Mucosa of rectum (tissue), 2 donors: Measurements from ENCODE around the gene GIMAP4.
"Not testable (repeated sequence)": the region's sequence is repeated elsewhere in the genome, so short reads cannot be mapped to it uniquely, and the experiment has no call there.

Experiments
- H3K27ac ChIP-seq, 2 donors: one replicate each; pipeline ENCODE4 v1.7.0; 2013; ENCODE audit warnings: inconsistent platforms in 2 of 2, low read depth in 2 of 2, low read length in 2 of 2
- H3K27me3 ChIP-seq, 2 donors: one replicate each; pipeline ENCODE4 v1.7.0; 2013; ENCODE audit warnings: low read length in 2 of 2; ENCODE audit not compliant: control insufficient read depth in 2 of 2, insufficient read depth in 2 of 2
- H3K36me3 ChIP-seq, 2 donors: one replicate each; pipeline ENCODE4 v1.7.0; 2013; ENCODE audit warnings: low read length in 2 of 2; ENCODE audit not compliant: control insufficient read depth in 2 of 2, insufficient read depth in 2 of 2
- H3K4me1 ChIP-seq, 2 donors: one replicate each; pipeline ENCODE4 v1.7.0; 2013; ENCODE audit warnings: low read length in 2 of 2, mild to moderate bottlenecking in 1 of 2; ENCODE audit not compliant: control insufficient read depth in 2 of 2, insufficient read depth in 2 of 2
- H3K4me3 ChIP-seq, 2 donors: one replicate each; pipeline ENCODE4 v1.7.0; 2013; ENCODE audit warnings: low read length in 2 of 2
- H3K9ac ChIP-seq, 2 donors: one replicate each; pipeline ENCODE4 v1.7.0; 2013; ENCODE audit warnings: low read length in 2 of 2, low read depth in 1 of 2, mild to moderate bottlenecking in 1 of 2
- H3K9me3 ChIP-seq, 2 donors: one replicate each; pipeline ENCODE4 v1.7.0; 2013; ENCODE audit warnings: low read length in 2 of 2; ENCODE audit not compliant: control insufficient read depth in 2 of 2
- donor health status: healthy.
- donor health status: Normal muscosa, but diverticular disease.

Gene GIMAP4

GRCh38 chr7:150567169-150567568, at the start of gene GIMAP4:
TSS of gene GIMAP4 (plus strand) at chr7:150567390. CDS start at chr7:150569902, 2,512 bp downstream.
- Histone ChIP-seq H3K9ac (peak within 1 kb of the TSS; percentile 54 to 56), H3K36me3 (peaks cover 0 to 1% of the 10 kb centered on the region in 2 donors), H3K27me3 (no peaks in the 10 kb centered on the region), H3K4me3 (peak within 1 kb of the TSS; percentile 36 to 71), H3K27ac (peak within 1 kb of the TSS; percentile 53 to 72), H3K4me1 (no peaks in the 10 kb centered on the region), H3K9me3 (no peaks in the 10 kb centered on the region)

- H3K27me3 ChIP-seq = no peaks in the 10 kb centered on the region
- H3K9me3 ChIP-seq = no peaks in the 10 kb centered on the region
- peaks cover 6% of the 10 kb centered on the region in 2 donors for H3K36me3 ChIP-seq
- peak overlapping the region; percentile 5 to 64 for H3K4me3 ChIP-seq
- H3K4me1 ChIP-seq = peaks cover 0 to 4% of the 10 kb centered on the region in 2 donors
- no peak overlapping the region for H3K27ac ChIP-seq
- H3K9ac ChIP-seq = no peak overlapping the region
These were observed 47.9 kb upstream of the GIMAP4 start for GRCh38 chr7:150519310-150519709.

GRCh38 chr7:150520145-150520544, 47.0 kb upstream of the GIMAP4 start:
- no peaks in the 10 kb centered on the region for H3K9me3 ChIP-seq
- H3K27me3 ChIP-seq = no peaks in the 10 kb centered on the region
- H3K4me1 ChIP-seq = peaks cover 0 to 1% of the 10 kb centered on the region in 2 donors
- H3K9ac ChIP-seq = peak overlapping the region in 1 of 2 donors; percentile 0
- H3K36me3 ChIP-seq = peaks cover 6% of the 10 kb centered on the region in 2 donors
- H3K27ac ChIP-seq = peak overlapping the region in 1 of 2 donors; percentile 48
- peak overlapping the region; percentile 5 to 64 for H3K4me3 ChIP-seq

- not testable (repeated sequence) for H3K27me3 ChIP-seq, H3K9ac ChIP-seq, H3K9me3 ChIP-seq, H3K27ac ChIP-seq, H3K4me1 ChIP-seq, H3K4me3 ChIP-seq, H3K36me3 ChIP-seq
These were observed 44.3 kb upstream of the GIMAP4 start for GRCh38 chr7:150522931-150523330.

GRCh38 chr7:150524018-150524417, 43.2 kb upstream of the GIMAP4 start:
- H3K9ac ChIP-seq = no peak overlapping the region
- H3K9me3 ChIP-seq = no peaks in the 10 kb centered on the region
- no peak overlapping the region for H3K27ac ChIP-seq
- no peaks in the 10 kb centered on the region for H3K4me1 ChIP-seq
- no peaks in the 10 kb centered on the region for H3K27me3 ChIP-seq
- H3K36me3 ChIP-seq = peaks cover 6% of the 10 kb centered on the region in 2 donors
- H3K4me3 ChIP-seq = no peak overlapping the region

GRCh38 chr7:150531704-150532103, 35.5 kb upstream of the GIMAP4 start:
- no peaks in the 10 kb centered on the region for H3K4me1 ChIP-seq
- H3K4me3 ChIP-seq = no peak overlapping the region
- H3K27me3 ChIP-seq = no peaks in the 10 kb centered on the region
- H3K9me3 ChIP-seq = peaks cover 4% of the 10 kb centered on the region in 2 donors
- no peak overlapping the region for H3K27ac ChIP-seq
- no peak overlapping the region for H3K9ac ChIP-seq
- no peaks in the 10 kb centered on the region for H3K36me3 ChIP-seq

- no peak overlapping the region for H3K4me3 ChIP-seq
- H3K36me3 ChIP-seq = no peaks in the 10 kb centered on the region
- H3K9me3 ChIP-seq = peaks cover 0 to 5% of the 10 kb centered on the region in 2 donors
These were observed 28.9 kb upstream of the GIMAP4 start for GRCh38 chr7:150538259-150538658.

GRCh38 chr7:150553163-150553562, 14.0 kb upstream of the GIMAP4 start:
- Histone ChIP-seq H3K4me3 (no peak overlapping the region), H3K9ac (no peak overlapping the region), H3K27me3 (no peaks in the 10 kb centered on the region), H3K27ac (no peak overlapping the region), H3K36me3 (no peaks in the 10 kb centered on the region), H3K4me1 (no peaks in the 10 kb centered on the region), H3K9me3 (no peaks in the 10 kb centered on the region)

More at GRCh38 chr7:150538259-150538658, 28.9 kb upstream of the GIMAP4 start:
- Histone ChIP-seq H3K4me1 (no peaks in the 10 kb centered on the region), H3K27ac (no peak overlapping the region), H3K9ac (no peak overlapping the region), H3K27me3 (no peaks in the 10 kb centered on the region)

GRCh38 chr7:150556521-150557138, 10.6 kb upstream of the GIMAP4 start:
- Histone ChIP-seq H3K36me3 (no peaks in the 10 kb centered on the region), H3K4me1 (no peaks in the 10 kb centered on the region), H3K27ac (peak overlapping the region in 1 of 2 donors; percentile 3), H3K27me3 (no peaks in the 10 kb centered on the region), H3K4me3 (no peak overlapping the region), H3K9ac (no peak overlapping the region), H3K9me3 (no peaks in the 10 kb centered on the region)

- no peaks in the 10 kb centered on the region for H3K36me3 ChIP-seq
- H3K4me1 ChIP-seq = no peaks in the 10 kb centered on the region
- H3K4me3 ChIP-seq = no peak overlapping the region
- H3K9me3 ChIP-seq = no peaks in the 10 kb centered on the region
- no peaks in the 10 kb centered on the region for H3K27me3 ChIP-seq
- no peak overlapping the region for H3K27ac ChIP-seq
- H3K9ac ChIP-seq = no peak overlapping the region
These were observed 6.7 kb upstream of the GIMAP4 start for GRCh38 chr7:150560486-150560885.
